ENCODE results near the gene SCGB1D2. TPM values are rescaled to one million over a fixed set of nuclear protein-coding genes. Genes with fewer than 3 reads are reported as not detected.
"Not testable (repeated sequence)": the region's sequence is repeated elsewhere in the genome, so short reads cannot be mapped to it uniquely, and the experiment has no call there.

The SCGB1D2 gene, protein sequence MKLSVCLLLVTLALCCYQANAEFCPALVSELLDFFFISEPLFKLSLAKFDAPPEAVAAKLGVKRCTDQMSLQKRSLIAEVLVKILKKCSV
- not detected for total RNA-seq
- not detected for polyA plus RNA-seq
- not detected for total RNA-seq

DNA sequence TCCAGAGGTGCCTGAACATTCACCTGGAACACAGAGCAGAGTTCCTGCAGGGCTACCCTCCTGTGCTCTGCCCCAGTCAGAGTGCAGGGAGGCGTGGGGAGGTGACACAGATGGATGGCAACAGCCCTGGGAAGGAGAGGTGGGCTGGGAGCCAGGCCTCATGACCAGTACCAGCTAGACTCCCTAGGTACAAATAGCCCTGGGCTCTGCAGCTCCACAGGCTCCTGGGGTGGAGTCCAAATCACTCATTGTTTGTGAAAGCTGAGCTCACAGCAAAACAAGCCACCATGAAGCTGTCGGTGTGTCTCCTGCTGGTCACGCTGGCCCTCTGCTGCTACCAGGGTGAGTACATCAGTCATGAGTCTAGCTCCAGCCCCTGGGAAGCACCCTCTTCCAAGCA is at the start of gene SCGB1D2:
Gene SCGB1D2, plus strand, starts transcription at position 219 of the 400 bp plus-strand sequence. Its CDS starts 69 bp downstream, at position 288.
- Mint-ChIP-seq H3K36me3 (peaks cover 0 to 3% (median 0%) of the 10 kb centered on the region in 5 donors), H3K27me3 (peaks cover 18 to 48% (median 40%) of the 10 kb centered on the region in 5 donors), H3K4me1 (no peaks in the 10 kb centered on the region), H3K9me3 (no peaks in the 10 kb centered on the region), H3K4me3 (no peak within 1 kb of the TSS), H3K27ac (peak within 1 kb of the TSS in 1 of 9 donors; percentile 27)
- CTCF ChIA-PET: no interaction called here
- intact Hi-C loops (cut with micrococcal nuclease): no loop called here
- no peaks in the 10 kb centered on the region for H3K36me3 ChIP-seq (ENCODE audit: control insufficient read depth in 2 of 3, insufficient read depth in 3 of 3, low read length in 3 of 3)
- POLR2A ChIA-PET: no interaction called here
- no peak within 1 kb of the TSS for H3K27ac ChIP-seq (ENCODE audit: low read depth, low read length)
- DNase-seq (no peak), ATAC-seq (no peak)
- no peak within 1 kb of the TSS for H3K4me3 ChIP-seq (ENCODE audit: low read length)
- H3K9me3 ChIP-seq (ENCODE audit: control insufficient read depth in 2 of 3, low read length in 3 of 3): no peaks in the 10 kb centered on the region
- H3K4me1 ChIP-seq (ENCODE audit: control insufficient read depth in 2 of 2, insufficient read depth in 2 of 2, low read length in 2 of 2): no peaks in the 10 kb centered on the region
- H3K27me3 ChIP-seq (ENCODE audit: control insufficient read depth in 2 of 2, insufficient read depth in 2 of 2, low read length in 2 of 2): no peaks in the 10 kb centered on the region

DNA sequence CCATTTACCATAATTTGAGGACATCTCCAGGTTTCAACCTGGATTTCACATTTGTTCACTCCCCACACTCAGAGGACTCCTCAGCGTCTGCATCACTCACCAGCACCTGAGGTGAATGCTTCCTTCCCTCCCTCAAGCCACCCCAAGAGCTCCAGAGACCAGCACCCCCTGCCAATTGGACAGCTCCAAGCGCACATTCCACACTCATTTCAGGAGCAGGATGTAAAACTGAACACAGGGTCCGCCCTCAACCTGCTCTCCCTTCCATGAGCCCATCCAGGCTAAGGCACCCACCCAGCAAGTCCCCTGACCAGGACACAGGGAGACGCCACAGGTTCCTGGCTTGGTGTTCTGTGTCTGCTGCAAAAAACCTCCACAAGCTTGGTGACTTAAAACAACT is 48.1 kb upstream of the SCGB1D2 start:
- Mint-ChIP-seq H3K4me1 (peaks cover 0 to 4% (median 0%) of the 10 kb centered on the region in 7 donors), H3K27me3 (peaks cover 31 to 64% (median 57%) of the 10 kb centered on the region in 5 donors), H3K27ac (no peak overlapping the region), H3K4me3 (no peak overlapping the region), H3K36me3 (no peaks in the 10 kb centered on the region), H3K9me3 (peaks cover 0 to 1% (median 0%) of the 10 kb centered on the region in 11 donors)
- no peaks in the 10 kb centered on the region for H3K4me1 ChIP-seq (ENCODE audit: control insufficient read depth in 2 of 2, insufficient read depth in 2 of 2, low read length in 2 of 2)
- H3K9me3 ChIP-seq (ENCODE audit: control insufficient read depth in 2 of 3, low read length in 3 of 3): no peaks in the 10 kb centered on the region
- no peaks in the 10 kb centered on the region for H3K36me3 ChIP-seq (ENCODE audit: control insufficient read depth in 2 of 3, insufficient read depth in 3 of 3, low read length in 3 of 3)
- no peaks in the 10 kb centered on the region for H3K27me3 ChIP-seq (ENCODE audit: control insufficient read depth in 2 of 2, insufficient read depth in 2 of 2, low read length in 2 of 2)
- H3K27ac ChIP-seq (ENCODE audit: low read depth, low read length): no peak overlapping the region
- ChIA-PET POLR2A (no interaction called here), CTCF (no interaction called here)
- intact Hi-C loops (cut with micrococcal nuclease): no loop called here
- H3K4me3 ChIP-seq (ENCODE audit: low read length): no peak overlapping the region
- no peak for ATAC-seq
- DNase-seq: no peak

DNA sequence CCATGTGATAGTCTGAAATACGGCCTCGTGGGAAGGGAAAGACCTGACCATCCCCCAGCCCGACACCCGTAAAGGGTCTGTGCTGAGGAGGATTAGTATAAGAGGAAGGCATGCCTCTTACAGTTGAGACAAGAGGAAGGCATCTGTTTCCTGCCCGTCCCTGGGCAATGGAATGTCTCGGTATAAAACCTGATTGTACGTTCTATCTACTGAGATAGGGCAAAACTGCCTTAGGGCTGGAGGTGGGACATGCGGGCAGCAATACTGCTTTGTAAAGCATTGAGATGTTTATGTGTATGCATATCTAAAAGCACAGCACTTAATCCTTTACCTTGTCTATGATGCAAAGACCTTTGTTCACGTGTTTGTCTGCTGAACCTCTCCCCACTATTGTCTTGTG is 47.0 kb upstream of the SCGB1D2 start:
- H3K27me3 Mint-ChIP-seq: peaks cover 24 to 67% (median 49%) of the 10 kb centered on the region in 5 donors
- H3K27ac Mint-ChIP-seq; H3K36me3 ChIP-seq (ENCODE audit: control insufficient read depth in 2 of 3, insufficient read depth in 3 of 3, low read length in 3 of 3); H3K4me3 Mint-ChIP-seq; H3K4me1 ChIP-seq (ENCODE audit: control insufficient read depth in 2 of 2, insufficient read depth in 2 of 2, low read length in 2 of 2); DNase-seq; ATAC-seq; H3K9me3 ChIP-seq (ENCODE audit: control insufficient read depth in 2 of 3, low read length in 3 of 3); CTCF ChIA-PET; H3K4me3 ChIP-seq (ENCODE audit: low read length); intact Hi-C loops (cut with micrococcal nuclease); POLR2A ChIA-PET; H3K9me3 Mint-ChIP-seq; H3K27ac ChIP-seq (ENCODE audit: low read depth, low read length); H3K36me3 Mint-ChIP-seq; H3K4me1 Mint-ChIP-seq; H3K27me3 ChIP-seq (ENCODE audit: control insufficient read depth in 2 of 2, insufficient read depth in 2 of 2, low read length in 2 of 2): not testable (repeated sequence)

DNA sequence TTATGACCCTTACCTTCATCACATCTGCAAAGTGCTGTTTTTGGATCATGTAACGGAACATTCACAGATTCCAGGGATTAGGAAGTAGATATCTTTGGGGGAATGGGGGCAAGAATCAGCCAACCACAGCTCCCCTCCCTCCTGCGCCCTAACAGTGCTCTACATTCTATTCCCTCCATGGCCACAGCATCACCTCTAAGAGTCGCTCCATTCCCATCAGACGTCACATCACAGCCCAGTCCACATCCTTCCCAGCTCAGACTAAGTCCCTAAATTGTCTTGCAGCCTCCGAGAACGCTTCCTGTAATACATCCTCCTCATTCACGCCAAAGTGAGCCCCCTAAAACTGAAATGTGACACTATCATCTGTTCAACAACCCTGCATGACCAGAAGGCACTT is 46.1 kb upstream of the SCGB1D2 start:
- H3K27me3 Mint-ChIP-seq: peaks cover 28 to 65% (median 51%) of the 10 kb centered on the region in 5 donors
- no peak overlapping the region for H3K4me3 Mint-ChIP-seq
- no peak overlapping the region for H3K27ac Mint-ChIP-seq
- peaks cover 0 to 1% (median 0%) of the 10 kb centered on the region in 11 donors for H3K9me3 Mint-ChIP-seq
- Histone ChIP-seq H3K27ac (ENCODE audit: low read depth, low read length) (no peak overlapping the region), H3K4me3 (ENCODE audit: low read length) (no peak overlapping the region), H3K36me3 (ENCODE audit: control insufficient read depth in 2 of 3, insufficient read depth in 3 of 3, low read length in 3 of 3) (no peaks in the 10 kb centered on the region), H3K9me3 (ENCODE audit: control insufficient read depth in 2 of 3, low read length in 3 of 3) (no peaks in the 10 kb centered on the region), H3K4me1 (ENCODE audit: control insufficient read depth in 2 of 2, insufficient read depth in 2 of 2, low read length in 2 of 2) (no peaks in the 10 kb centered on the region), H3K27me3 (ENCODE audit: control insufficient read depth in 2 of 2, insufficient read depth in 2 of 2, low read length in 2 of 2) (no peaks in the 10 kb centered on the region)
- intact Hi-C loops (cut with micrococcal nuclease): no loop called here
- ChIA-PET POLR2A (no interaction called here), CTCF (no interaction called here)
- H3K36me3 Mint-ChIP-seq: no peaks in the 10 kb centered on the region
- no peak for ATAC-seq
- H3K4me1 Mint-ChIP-seq: peaks cover 0 to 4% (median 0%) of the 10 kb centered on the region in 7 donors
- no peak for DNase-seq

DNA sequence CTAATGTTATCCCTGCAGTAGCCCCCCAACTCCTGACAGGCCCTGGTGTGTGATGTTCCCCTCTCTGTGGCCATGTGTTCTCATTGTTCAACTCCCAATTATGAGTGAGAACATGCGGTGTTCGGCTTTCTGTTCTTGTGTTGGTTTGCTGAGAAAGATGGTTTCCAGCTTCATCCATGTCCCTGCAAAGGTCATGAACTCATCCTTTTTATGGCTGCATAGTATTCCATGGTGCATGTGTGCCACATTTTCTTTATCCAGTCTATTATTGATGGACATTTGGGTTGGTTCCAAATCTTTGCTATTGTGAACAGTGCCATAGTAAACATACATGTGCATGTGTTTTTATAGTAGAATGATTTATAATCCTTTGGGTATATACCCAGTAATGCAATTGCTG is 44.6 kb upstream of the SCGB1D2 start:
- POLR2A ChIA-PET; H3K36me3 ChIP-seq (ENCODE audit: control insufficient read depth in 2 of 3, insufficient read depth in 3 of 3, low read length in 3 of 3); H3K27me3 ChIP-seq (ENCODE audit: control insufficient read depth in 2 of 2, insufficient read depth in 2 of 2, low read length in 2 of 2); DNase-seq; H3K4me1 ChIP-seq (ENCODE audit: control insufficient read depth in 2 of 2, insufficient read depth in 2 of 2, low read length in 2 of 2); ATAC-seq; H3K4me3 ChIP-seq (ENCODE audit: low read length); H3K27ac ChIP-seq (ENCODE audit: low read depth, low read length); CTCF ChIA-PET; intact Hi-C loops (cut with micrococcal nuclease); H3K4me1 Mint-ChIP-seq; H3K4me3 Mint-ChIP-seq; H3K36me3 Mint-ChIP-seq; H3K9me3 ChIP-seq (ENCODE audit: control insufficient read depth in 2 of 3, low read length in 3 of 3); H3K27ac Mint-ChIP-seq; H3K9me3 Mint-ChIP-seq: not testable (repeated sequence)
- H3K27me3 Mint-ChIP-seq: peaks cover 34 to 60% (median 46%) of the 10 kb centered on the region in 5 donors

DNA sequence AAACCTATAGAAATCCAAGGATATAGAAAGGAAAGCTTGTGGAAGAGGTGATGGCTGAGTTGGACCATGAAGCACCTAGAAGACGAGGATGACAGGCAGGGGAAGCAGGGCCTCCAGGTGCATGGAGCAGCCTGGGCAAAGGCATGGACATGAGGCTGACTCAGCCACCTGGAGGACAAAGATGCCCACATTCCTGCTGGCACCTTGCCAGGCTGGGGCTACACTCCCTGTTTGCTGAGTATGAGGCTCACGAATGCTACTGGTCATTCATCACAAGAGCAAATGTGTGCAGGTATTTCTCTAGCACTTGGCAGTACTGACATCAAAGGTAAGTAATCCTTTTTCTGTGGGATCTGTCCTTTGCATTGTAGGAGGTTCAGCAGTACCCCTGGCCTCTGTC is 40.7 kb upstream of the SCGB1D2 start:
- ATAC-seq (no peak), DNase-seq (no peak)
- CTCF ChIA-PET: no interaction called here
- Histone ChIP-seq H3K36me3 (ENCODE audit: control insufficient read depth in 2 of 3, insufficient read depth in 3 of 3, low read length in 3 of 3) (no peaks in the 10 kb centered on the region), H3K4me3 (ENCODE audit: low read length) (no peak overlapping the region), H3K27ac (ENCODE audit: low read depth, low read length) (no peak overlapping the region), H3K4me1 (ENCODE audit: control insufficient read depth in 2 of 2, insufficient read depth in 2 of 2, low read length in 2 of 2) (no peaks in the 10 kb centered on the region), H3K9me3 (ENCODE audit: control insufficient read depth in 2 of 3, low read length in 3 of 3) (no peaks in the 10 kb centered on the region), H3K27me3 (ENCODE audit: control insufficient read depth in 2 of 2, insufficient read depth in 2 of 2, low read length in 2 of 2) (no peaks in the 10 kb centered on the region)
- Mint-ChIP-seq H3K9me3 (no peaks in the 10 kb centered on the region), H3K27ac (no peak overlapping the region), H3K4me1 (no peaks in the 10 kb centered on the region), H3K27me3 (peaks cover 22 to 35% (median 29%) of the 10 kb centered on the region in 5 donors), H3K4me3 (no peak overlapping the region), H3K36me3 (no peaks in the 10 kb centered on the region)
- POLR2A ChIA-PET: no interaction called here
- intact Hi-C loops (cut with micrococcal nuclease): no loop called here

DNA sequence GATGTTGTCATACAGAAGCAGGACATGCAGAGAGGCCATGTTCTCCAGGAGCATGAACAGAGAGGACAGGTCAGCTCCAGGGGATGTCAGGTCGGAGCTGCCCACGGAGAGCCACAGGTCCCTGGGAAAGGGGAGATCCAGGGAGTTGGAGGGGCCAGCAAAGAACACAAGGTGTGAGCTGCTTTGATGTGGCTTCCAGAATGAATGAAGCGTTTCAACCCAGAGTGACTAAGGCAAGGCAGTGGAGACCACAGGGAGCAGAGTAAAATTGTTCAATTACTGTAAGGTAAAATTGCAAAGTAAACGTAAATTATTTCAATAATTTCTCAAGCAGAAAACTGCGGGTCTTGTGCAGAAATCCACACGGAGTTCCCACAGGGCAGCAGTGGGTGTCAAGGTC is 39.1 kb upstream of the SCGB1D2 start:
- POLR2A ChIA-PET: no interaction called here
- H3K27me3 ChIP-seq (ENCODE audit: control insufficient read depth in 2 of 2, insufficient read depth in 2 of 2, low read length in 2 of 2): no peaks in the 10 kb centered on the region
- peaks cover 20 to 27% (median 22%) of the 10 kb centered on the region in 5 donors for H3K27me3 Mint-ChIP-seq
- no peaks in the 10 kb centered on the region for H3K36me3 ChIP-seq (ENCODE audit: control insufficient read depth in 2 of 3, insufficient read depth in 3 of 3, low read length in 3 of 3)
- H3K36me3 Mint-ChIP-seq: no peaks in the 10 kb centered on the region
- no peak overlapping the region for H3K4me3 Mint-ChIP-seq
- H3K9me3 ChIP-seq (ENCODE audit: control insufficient read depth in 2 of 3, low read length in 3 of 3): no peaks in the 10 kb centered on the region
- DNase-seq: no peak
- no peaks in the 10 kb centered on the region for H3K4me1 Mint-ChIP-seq
- intact Hi-C loops (cut with micrococcal nuclease): no loop called here
- ATAC-seq: no peak
- H3K9me3 Mint-ChIP-seq: no peaks in the 10 kb centered on the region
- H3K27ac Mint-ChIP-seq: no peak overlapping the region
- H3K27ac ChIP-seq (ENCODE audit: low read depth, low read length): no peak overlapping the region
- CTCF ChIA-PET: no interaction called here
- no peaks in the 10 kb centered on the region for H3K4me1 ChIP-seq (ENCODE audit: control insufficient read depth in 2 of 2, insufficient read depth in 2 of 2, low read length in 2 of 2)
- H3K4me3 ChIP-seq (ENCODE audit: low read length): no peak overlapping the region

Data from naive thymus-derived CD4-positive, alpha-beta T cell (primary cell).